Forelimb muscle (tissue), 1 donor: ENCODE data around the gene CD2. TPM values are rescaled to one million over a fixed set of nuclear protein-coding genes. Genes with fewer than 3 reads are reported as not detected.

ENCODE experiments used
- DNase-seq: peaks from one replicate; pipeline ENCODE4 v3.0.0-alpha.2; 2013; ENCODE audit warnings: low read depth
- polyA plus RNA-seq: library from polyadenylated mRNA; unstranded; fragments of 120-200 nt; gene quantifications from one replicate; pipeline ENCODE4 v1.2.1, GENCODE V29; 2013; ENCODE audit not compliant: insufficient read length

CD2 gene
- polyA plus RNA-seq, 1 donor, result 0.29 TPM

GRCh38 chr1:116777831-116778830, 23.9 kb downstream of the CD2 start:
- DNase-seq, result no peak

GRCh38 chr1:116781034-116781433, 26.8 kb downstream of the CD2 start:
- DNase-seq, result no peak

GRCh38 chr1:116785006-116785405, 30.8 kb downstream of the CD2 start:
- DNase-seq, result no peak

- no peak for DNase-seq
Observed at GRCh38 chr1:116786049-116786448, 31.8 kb downstream of the CD2 start.

- DNase-seq, result no peak
Observed at GRCh38 chr1:116791727-116792126, 37.5 kb downstream of the CD2 start.

- DNase-seq, result no peak
Observed at GRCh38 chr1:116793357-116793935, 39.2 kb downstream of the CD2 start.

- no peak for DNase-seq
Observed at GRCh38 chr1:116794371-116794770, 40.1 kb downstream of the CD2 start.

GRCh38 chr1:116794804-116795481, 40.7 kb downstream of the CD2 start:
- DNase-seq, result no peak

GRCh38 chr1:116795482-116795829, 41.2 kb downstream of the CD2 start:
- DNase-seq, result no peak

- no peak for DNase-seq
Observed at GRCh38 chr1:116804736-116805135, 50.5 kb downstream of the CD2 start.

GRCh38 chr1:116805398-116805797, 51.2 kb downstream of the CD2 start:
- DNase-seq, result no peak

GRCh38 chr1:116806245-116806644, 52.0 kb downstream of the CD2 start:
- no peak for DNase-seq

- DNase-seq, result no peak
Observed at GRCh38 chr1:116806671-116807070, 52.4 kb downstream of the CD2 start.

- DNase-seq, result no peak
Observed at GRCh38 chr1:116807394-116808199, 53.4 kb downstream of the CD2 start.

GRCh38 chr1:116808200-116808847, 54.1 kb downstream of the CD2 start:
- DNase-seq, result no peak

GRCh38 chr1:116808848-116809508, 54.7 kb downstream of the CD2 start:
- no peak for DNase-seq

GRCh38 chr1:116811321-116811720, 57.1 kb downstream of the CD2 start:
- DNase-seq, result no peak

GRCh38 chr1:116814926-116815723, 60.9 kb downstream of the CD2 start:
- no peak for DNase-seq

- no peak for DNase-seq
Observed at GRCh38 chr1:116817582-116818064, 63.4 kb downstream of the CD2 start.
